ENCODE data around the gene PCDHA9. TPM values are rescaled to one million over a fixed set of nuclear protein-coding genes. Genes with fewer than 3 reads are reported as not detected.

PCDHA9 gene
- total and polyA plus RNA-seq, 2 donors: not detected

Other genes starting within 250 kb of the PCDHA9 start
- 23.7 TPM for gene CD14, start 215.2 kb upstream of the PCDHA9 start, total RNA-seq
- 48.6 TPM for gene CD14, start 215.2 kb upstream of the PCDHA9 start, polyA plus RNA-seq
- gene TMCO6, start 208.9 kb upstream of the PCDHA9 start, total RNA-seq: 10.5 TPM
- 18.4 TPM for gene TMCO6, start 208.9 kb upstream of the PCDHA9 start, polyA plus RNA-seq
- 89.7 TPM for gene NDUFA2, start 200.8 kb upstream of the PCDHA9 start, total RNA-seq
- 193 TPM for gene NDUFA2, start 200.8 kb upstream of the PCDHA9 start, polyA plus RNA-seq
- 139 TPM for gene IK, start 200.6 kb upstream of the PCDHA9 start, total RNA-seq
- 94.2 TPM for gene IK, start 200.6 kb upstream of the PCDHA9 start, polyA plus RNA-seq
- 9.7 TPM for gene WDR55, start 183.5 kb upstream of the PCDHA9 start, total RNA-seq
- 24.0 TPM for gene WDR55, start 183.5 kb upstream of the PCDHA9 start, polyA plus RNA-seq
- gene DND1, start 174.8 kb upstream of the PCDHA9 start, total RNA-seq: 0.52 TPM
- 5.0 TPM for gene DND1, start 174.8 kb upstream of the PCDHA9 start, polyA plus RNA-seq
- 45.4 TPM for gene HARS1, start 157.0 kb upstream of the PCDHA9 start, total RNA-seq
- gene HARS1, start 157.0 kb upstream of the PCDHA9 start, polyA plus RNA-seq: 58.8 TPM
- gene HARS2, start 156.9 kb upstream of the PCDHA9 start, total RNA-seq: 23.4 TPM
- 32.6 TPM for gene HARS2, start 156.9 kb upstream of the PCDHA9 start, polyA plus RNA-seq
- 104 TPM for gene ZMAT2, start 147.9 kb upstream of the PCDHA9 start, total RNA-seq
- gene ZMAT2, start 147.9 kb upstream of the PCDHA9 start, polyA plus RNA-seq: 75.1 TPM
- not detected for gene PCDHA1, start 62.2 kb upstream of the PCDHA9 start, total RNA-seq
- not detected for gene PCDHA1, start 62.2 kb upstream of the PCDHA9 start, polyA plus RNA-seq
- gene PCDHA2, start 53.5 kb upstream of the PCDHA9 start, total RNA-seq: not detected
- 0.02 TPM for gene PCDHA2, start 53.5 kb upstream of the PCDHA9 start, polyA plus RNA-seq
- under 0.01 TPM for gene PCDHA3, start 47.3 kb upstream of the PCDHA9 start, total RNA-seq
- 0.07 TPM for gene PCDHA3, start 47.3 kb upstream of the PCDHA9 start, polyA plus RNA-seq
- 0.05 TPM for gene PCDHA4, start 41.3 kb upstream of the PCDHA9 start, total RNA-seq
- gene PCDHA4, start 41.3 kb upstream of the PCDHA9 start, polyA plus RNA-seq: 0.05 TPM
- gene PCDHA5, start 26.8 kb upstream of the PCDHA9 start, total RNA-seq: not detected
- gene PCDHA5, start 26.8 kb upstream of the PCDHA9 start, polyA plus RNA-seq: 0.02 TPM
- 0.05 TPM for gene PCDHA6, start 20.4 kb upstream of the PCDHA9 start, total RNA-seq
- gene PCDHA6, start 20.4 kb upstream of the PCDHA9 start, polyA plus RNA-seq: 0.05 TPM
- gene PCDHA7, start 14.1 kb upstream of the PCDHA9 start, total RNA-seq: under 0.01 TPM
- 0.02 TPM for gene PCDHA7, start 14.1 kb upstream of the PCDHA9 start, polyA plus RNA-seq
- not detected for gene PCDHA8, start 7.2 kb upstream of the PCDHA9 start, total RNA-seq
- gene PCDHA8, start 7.2 kb upstream of the PCDHA9 start, polyA plus RNA-seq: 0.02 TPM
- under 0.01 TPM for gene PCDHA10, start 7.5 kb downstream of the PCDHA9 start, total RNA-seq
- gene PCDHA10, start 7.5 kb downstream of the PCDHA9 start, polyA plus RNA-seq: 0.02 TPM
- 0.05 TPM for gene PCDHA11, start 20.6 kb downstream of the PCDHA9 start, total RNA-seq
- under 0.01 TPM for gene PCDHA11, start 20.6 kb downstream of the PCDHA9 start, polyA plus RNA-seq
- under 0.01 TPM for gene PCDHA12, start 26.9 kb downstream of the PCDHA9 start, total RNA-seq
- gene PCDHA12, start 26.9 kb downstream of the PCDHA9 start, polyA plus RNA-seq: not detected
- gene PCDHA13, start 33.7 kb downstream of the PCDHA9 start, total RNA-seq: under 0.01 TPM
- under 0.01 TPM for gene PCDHA13, start 33.7 kb downstream of the PCDHA9 start, polyA plus RNA-seq
- gene PCDHAC1, start 77.9 kb downstream of the PCDHA9 start, total RNA-seq: 0.05 TPM
- gene PCDHAC1, start 77.9 kb downstream of the PCDHA9 start, polyA plus RNA-seq: 0.02 TPM
- 0.38 TPM for gene PCDHAC2, start 118.1 kb downstream of the PCDHA9 start, total RNA-seq
- gene PCDHAC2, start 118.1 kb downstream of the PCDHA9 start, polyA plus RNA-seq: 0.02 TPM
- gene PCDHB1, start 203.0 kb downstream of the PCDHA9 start, total RNA-seq: 0.05 TPM
- gene PCDHB1, start 203.0 kb downstream of the PCDHA9 start, polyA plus RNA-seq: 0.02 TPM
- 0.24 TPM for gene PCDHB2, start 246.2 kb downstream of the PCDHA9 start, total RNA-seq
- 0.39 TPM for gene PCDHB2, start 246.2 kb downstream of the PCDHA9 start, polyA plus RNA-seq